HEK293T (cell line): ENCODE results near the gene POLR2L.

Experiments
- CTCF ChIA-PET: fragments of 350-600 bp; formaldehyde crosslinking; extraction: SDS; loops from one replicate; lab custom pipeline; 2021; ENCODE audit warnings: antibody characterized with exemption, inconsistent platforms; lab: Yijun Ruan, JAX
- POLR2A ChIA-PET: fragments of 350-600 bp; formaldehyde crosslinking; extraction: SDS; loops from one replicate; lab custom pipeline; 2020; ENCODE audit warnings: antibody characterized with exemption, inconsistent platforms; lab: Yijun Ruan, JAX
- DNase-seq: peaks from one replicate; pipeline ENCODE4 v3.0.0; 2012; ENCODE audit warnings: mixed read lengths; ENCODE audit errors: extremely low spot score
- ARNT ChIP-seq: fragments of 450-650 bp; IDR thresholded peaks from 2 replicates; pipeline ENCODE4 v1.6.1; 2017; ENCODE audit warnings: mild to moderate bottlenecking
- BHLHE40 ChIP-seq: fragments of 450-650 bp; IDR thresholded peaks from 2 replicates; pipeline ENCODE4 v1.6.1; 2016; ENCODE audit warnings: mild to moderate bottlenecking, moderate library complexity, borderline replicate concordance
- CTBP1 ChIP-seq: fragments of 450-650 bp; IDR thresholded peaks from 2 replicates; pipeline ENCODE4 v1.6.1; 2016; ENCODE audit warnings: borderline replicate concordance
- ELF4 ChIP-seq: fragments of 450-650 bp; IDR thresholded peaks from 2 replicates; pipeline ENCODE4 v1.6.1; 2017; ENCODE audit warnings: antibody characterized with exemption
- FOXA1 ChIP-seq: fragments of 450-650 bp; IDR thresholded peaks from 2 replicates; pipeline ENCODE4 v1.6.1; 2016; ENCODE audit warnings: mild to moderate bottlenecking
- FOXK2 ChIP-seq: fragments of 450-650 bp; IDR thresholded peaks from 2 replicates; pipeline ENCODE4 v1.6.1; 2016; ENCODE audit warnings: mild to moderate bottlenecking
- FOXM1 ChIP-seq: fragments of 450-650 bp; IDR thresholded peaks from 2 replicates; pipeline ENCODE4 v1.6.1; 2017; ENCODE audit warnings: mild to moderate bottlenecking, borderline replicate concordance
- HDGF ChIP-seq: fragments of 450-650 bp; IDR thresholded peaks from 2 replicates; pipeline ENCODE4 v1.6.1; 2017; ENCODE audit warnings: antibody characterized with exemption, borderline replicate concordance
- L3MBTL2 ChIP-seq: fragments of 450-650 bp; conservative IDR thresholded peaks from 2 replicates; pipeline ENCODE4 v1.6.1; 2016; ENCODE audit warnings: mild to moderate bottlenecking
- LEF1 ChIP-seq: fragments of 450-650 bp; IDR thresholded peaks from 2 replicates; pipeline ENCODE4 v1.6.1; 2017; ENCODE audit warnings: mild to moderate bottlenecking, borderline replicate concordance
- NFRKB ChIP-seq: fragments of 450-650 bp; IDR thresholded peaks from 2 replicates; pipeline ENCODE4 v1.6.1; 2016; ENCODE audit warnings: mild to moderate bottlenecking, moderate library complexity
- SP1 ChIP-seq: fragments of 450-650 bp; IDR thresholded peaks from 2 replicates; pipeline ENCODE4 v1.6.1; 2017
- SUZ12 ChIP-seq: fragments of 450-650 bp; IDR thresholded peaks from 2 replicates; pipeline ENCODE4 v1.6.1; 2016; ENCODE audit warnings: mild to moderate bottlenecking
- TARDBP ChIP-seq: fragments of 450-650 bp; IDR thresholded peaks from 2 replicates; pipeline ENCODE4 v1.6.1; 2016
- ZNF384 ChIP-seq: fragments of 450-650 bp; IDR thresholded peaks from 2 replicates; pipeline ENCODE4 v1.6.1; 2016
- TF ChIP-seq, protein P1 (sequence below): fragments of 450-650 bp; IDR thresholded peaks from 2 replicates; pipeline ENCODE4 v1.6.1; 2016

Gene POLR2L

DNA sequence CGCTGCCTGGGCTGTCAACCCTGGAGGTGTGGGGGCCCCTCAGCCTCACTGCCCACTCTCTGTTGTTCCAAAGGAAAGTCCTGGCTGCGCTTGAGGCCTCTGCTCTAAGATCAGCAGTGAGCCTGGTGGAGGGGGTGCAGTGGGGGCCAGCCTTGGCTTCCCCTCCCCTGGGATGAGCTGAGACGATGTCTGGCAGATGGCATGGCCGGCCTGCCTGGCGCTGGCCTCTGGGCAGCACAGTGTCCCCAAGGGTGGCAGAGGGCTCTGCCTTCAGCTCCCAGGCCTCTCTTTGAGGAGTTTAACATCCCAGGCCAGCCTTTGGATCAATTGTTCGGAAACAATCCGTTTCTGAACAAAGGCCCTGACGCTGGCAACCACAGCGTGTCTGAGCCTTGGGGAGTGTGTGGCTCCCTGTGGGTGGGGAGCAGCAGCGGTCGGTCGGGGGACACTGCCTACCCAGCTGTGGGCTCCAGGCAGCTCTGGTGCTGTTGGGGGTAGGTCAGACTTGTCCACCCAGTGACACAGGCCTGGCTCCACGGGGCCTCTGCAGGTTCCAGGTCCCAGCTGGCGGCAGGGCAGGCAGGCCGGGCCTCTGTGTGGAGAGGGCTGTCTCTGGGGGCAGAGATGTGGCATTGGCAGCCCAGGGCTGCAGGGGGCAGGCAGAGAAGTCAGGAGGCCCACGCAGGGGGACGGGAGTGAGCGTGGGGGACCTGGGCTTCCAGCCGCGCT lies 12.4 kb upstream of the POLR2L start:
- TF ChIP-seq NFRKB: no peak
- TF ChIP-seq ELF4: no peak
- TF ChIP-seq, protein P1, sequence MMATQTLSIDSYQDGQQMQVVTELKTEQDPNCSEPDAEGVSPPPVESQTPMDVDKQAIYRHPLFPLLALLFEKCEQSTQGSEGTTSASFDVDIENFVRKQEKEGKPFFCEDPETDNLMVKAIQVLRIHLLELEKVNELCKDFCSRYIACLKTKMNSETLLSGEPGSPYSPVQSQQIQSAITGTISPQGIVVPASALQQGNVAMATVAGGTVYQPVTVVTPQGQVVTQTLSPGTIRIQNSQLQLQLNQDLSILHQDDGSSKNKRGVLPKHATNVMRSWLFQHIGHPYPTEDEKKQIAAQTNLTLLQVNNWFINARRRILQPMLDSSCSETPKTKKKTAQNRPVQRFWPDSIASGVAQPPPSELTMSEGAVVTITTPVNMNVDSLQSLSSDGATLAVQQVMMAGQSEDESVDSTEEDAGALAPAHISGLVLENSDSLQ: no peak
- no peak for TF ChIP-seq L3MBTL2
- no peak for TF ChIP-seq BHLHE40
- TF ChIP-seq FOXM1: no peak
- no peak for TF ChIP-seq ZNF384
- TF ChIP-seq FOXK2: no peak
- TF ChIP-seq FOXA1: no peak
- no peak for TF ChIP-seq HDGF
- TF ChIP-seq SP1: no peak
- POLR2A ChIA-PET: no interaction called here
- CTCF ChIA-PET: no interaction called here
- no peak for DNase-seq

DNA sequence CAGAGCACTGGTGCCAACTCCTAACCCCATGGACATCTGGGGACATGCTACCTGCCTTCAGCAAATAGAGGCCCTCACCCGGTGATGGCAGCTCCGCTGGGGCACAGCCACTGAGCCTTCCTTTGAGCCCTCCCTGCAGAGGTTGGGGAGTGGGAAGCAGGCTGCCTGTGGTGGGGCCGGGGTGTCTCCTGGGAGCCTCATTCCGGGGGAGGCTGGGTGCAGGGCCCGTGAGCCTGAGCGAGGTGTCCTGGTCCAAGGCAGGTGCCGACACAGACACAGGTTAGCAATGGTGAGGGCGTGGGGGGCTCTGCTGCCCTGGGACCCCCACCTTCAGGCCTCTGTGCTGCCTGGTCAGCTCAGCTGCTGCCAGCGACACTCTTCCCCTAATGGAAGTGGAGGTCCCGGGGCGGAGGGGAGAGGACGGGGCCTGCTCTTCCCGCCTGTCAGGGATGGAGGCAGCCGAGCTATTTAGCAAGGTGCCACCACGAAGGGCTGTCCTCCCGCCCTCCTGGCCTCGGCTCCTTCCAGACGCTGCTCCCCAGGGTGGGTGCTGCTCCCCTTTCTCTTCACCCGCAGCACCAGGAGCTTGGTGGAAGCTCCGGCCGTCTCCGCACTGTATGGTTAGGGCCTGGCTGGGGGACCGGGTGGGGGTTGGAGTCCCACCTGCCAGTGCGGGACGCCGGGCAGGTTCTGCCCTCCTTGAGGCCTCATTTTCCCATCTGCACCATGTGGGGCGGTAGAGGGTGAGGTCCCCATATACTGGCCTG lies 11.5 kb upstream of the POLR2L start:
- DNase-seq: no peak
- ChIA-PET POLR2A (no interaction called here), CTCF (interaction anchor here (0.7 kb wide), 2 partner anchors 89 to 197 kb away, joined by 3 read pairs; no protein-coding TSS in a partner anchor)
- TF ChIP-seq ELF4: no peak
- no peak for TF ChIP-seq L3MBTL2
- TF ChIP-seq, protein P1: no peak
- no peak for TF ChIP-seq BHLHE40

DNA sequence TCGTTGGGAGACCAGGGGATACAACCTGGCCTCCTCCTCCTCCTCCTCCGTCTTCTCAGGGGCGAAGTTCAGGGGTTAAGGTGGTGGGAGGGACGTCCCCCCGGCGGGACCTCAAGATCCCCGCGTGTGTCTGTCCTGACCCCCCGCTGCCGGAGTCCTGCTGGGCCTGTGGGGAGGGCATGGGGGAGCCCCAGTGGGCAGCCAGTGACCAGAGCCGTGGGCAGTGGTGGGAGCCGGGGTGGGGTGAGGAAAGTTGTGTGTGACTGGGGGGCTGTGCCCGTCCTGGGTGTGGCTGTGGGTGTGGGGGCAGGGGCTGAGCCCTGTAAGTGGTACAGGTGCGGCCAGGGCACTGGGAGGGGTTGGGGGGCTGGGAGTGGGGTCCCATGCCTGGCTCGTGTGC lies 10.4 kb upstream of the POLR2L start:
- DNase-seq: no peak
- POLR2A ChIA-PET: no interaction called here
- CTCF ChIA-PET: no interaction called here
- TF ChIP-seq, protein P1: no peak
- TF ChIP-seq TARDBP (no peak), L3MBTL2 (no peak), LEF1 (no peak), HDGF (no peak), ELF4 (no peak), FOXM1 (no peak), SUZ12 (no peak), FOXK2 (no peak), ARNT (no peak), SP1 (no peak), BHLHE40 (no peak), CTBP1 (no peak)

DNA sequence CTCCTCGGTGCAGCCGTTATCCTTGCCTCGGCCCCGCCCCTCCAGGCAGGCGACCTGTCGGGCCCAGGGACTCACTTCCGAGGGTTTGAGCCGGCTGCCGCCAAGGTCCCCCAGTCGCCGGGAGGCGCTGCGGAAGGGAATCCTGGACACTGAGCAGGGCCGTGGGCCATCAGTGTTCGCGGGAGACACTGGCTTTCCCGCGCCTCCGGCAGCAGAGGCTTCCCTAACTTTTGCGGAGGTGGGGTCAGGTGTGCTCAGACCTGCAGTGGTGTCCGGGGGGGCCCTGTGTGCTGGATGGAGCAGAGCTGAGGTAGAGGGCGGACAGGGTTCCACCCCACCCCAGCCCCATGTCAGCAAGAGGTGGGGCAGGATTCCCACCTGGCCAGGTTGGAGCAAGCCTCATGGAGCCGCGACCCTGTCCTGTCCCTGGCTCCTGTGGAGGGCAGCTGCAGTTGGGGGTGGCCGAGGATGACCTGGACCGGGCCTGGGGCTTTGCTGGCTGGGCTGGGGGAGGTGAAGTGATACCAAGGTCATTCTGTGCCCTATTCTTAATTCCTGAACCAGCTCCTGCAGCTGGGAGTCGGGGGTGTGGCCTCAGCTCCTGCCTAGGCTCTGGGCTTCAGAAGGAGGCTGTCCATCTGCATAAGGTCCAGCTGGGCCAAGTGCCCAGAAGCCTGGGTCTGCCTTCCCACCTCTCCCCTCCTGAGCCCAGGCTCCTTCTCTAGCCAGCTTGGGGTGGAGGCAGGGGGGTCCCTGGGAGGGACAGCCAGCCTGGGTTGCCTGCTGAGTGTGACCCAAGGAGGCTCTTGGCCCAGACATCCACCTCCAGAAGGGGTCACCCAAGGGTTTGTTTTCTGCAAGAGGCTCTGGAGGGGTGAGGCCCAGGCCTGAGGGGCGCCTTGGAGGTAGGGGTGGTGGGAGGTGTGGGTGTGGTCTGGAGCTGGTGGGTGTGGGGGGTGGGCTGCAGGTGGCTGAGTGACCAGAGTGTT lies 8.7 kb upstream of the POLR2L start:
- no peak for TF ChIP-seq HDGF
- TF ChIP-seq FOXM1: no peak
- no peak for TF ChIP-seq ZNF384
- TF ChIP-seq BHLHE40: no peak
- no peak for TF ChIP-seq FOXA1
- POLR2A ChIA-PET: interaction anchor here (1.0 kb wide), 1 partner anchor 10 kb away, joined by 3 read pairs; no protein-coding TSS in a partner anchor
- no peak for DNase-seq
- CTCF ChIA-PET: interaction anchor here (1.1 kb wide), 1 partner anchor 200 kb away, joined by 5 read pairs; no protein-coding TSS in a partner anchor

DNA sequence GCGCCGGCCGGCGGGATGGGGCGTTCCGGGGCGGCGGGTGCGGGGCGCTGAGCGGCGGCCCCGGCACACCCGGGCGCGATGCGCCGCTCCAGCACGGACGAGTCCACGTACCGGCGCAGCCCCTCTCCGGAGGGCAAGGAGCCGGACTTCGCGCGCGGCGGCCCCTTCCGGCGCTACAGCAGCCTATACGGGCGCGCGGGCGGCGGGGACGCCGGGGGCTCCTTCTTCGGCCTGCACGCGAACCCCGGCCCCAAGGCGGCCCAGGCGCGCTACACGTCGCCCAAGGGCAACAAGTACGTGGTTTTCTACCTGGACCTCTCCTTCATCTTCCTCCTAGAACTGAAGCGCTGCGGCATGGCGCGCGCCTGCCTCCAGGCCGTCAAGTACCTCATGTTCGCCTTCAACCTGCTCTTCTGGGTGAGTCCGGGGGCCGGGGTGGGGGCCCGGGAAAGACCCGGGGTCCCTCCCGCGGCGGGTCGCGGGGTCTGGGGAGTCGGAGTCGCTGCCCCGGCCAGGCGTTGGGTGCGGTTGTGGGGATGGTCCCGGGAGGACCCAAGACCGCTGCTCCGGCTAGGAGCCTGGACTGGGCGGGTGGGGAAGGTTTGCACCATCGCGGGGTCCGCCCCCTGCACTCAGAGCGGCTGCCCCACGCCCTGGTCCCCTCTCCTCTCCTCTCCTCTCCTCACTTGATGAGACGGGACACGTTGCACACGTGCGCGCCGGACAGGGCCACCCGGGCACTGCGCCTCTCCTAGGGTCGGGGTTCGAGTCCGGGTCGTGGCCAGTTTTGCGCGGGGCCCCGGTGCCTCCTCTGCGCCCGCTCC lies 7.8 kb upstream of the POLR2L start:
- CTCF ChIA-PET: no interaction called here
- TF ChIP-seq ZNF384 (no peak), HDGF (no peak), ARNT (no peak), ELF4 (no peak), TARDBP (no peak), L3MBTL2 (no peak), BHLHE40 (no peak), SUZ12 (no peak), FOXK2 (no peak), CTBP1 (no peak), LEF1 (no peak), FOXA1 (no peak), SP1 (no peak), FOXM1 (no peak), NFRKB (no peak)
- TF ChIP-seq, protein P1: no peak

More for the DNA sequence above, 7.8 kb upstream of the POLR2L start:
- POLR2A ChIA-PET: no interaction called here
- DNase-seq: peak; percentile 50
